CD4-positive, alpha-beta T cell treated with Interleukin-4 for 1 hour (primary cell): ENCODE measurements around the gene MEI1.
"Not testable (repeated sequence)": the region's sequence is repeated elsewhere in the genome, so short reads cannot be mapped to it uniquely, and the experiment has no call there.

Experiments
- DNase-seq, 2 donors: peaks; one replicate each; pipeline ENCODE4 v3.0.0-alpha.2; 2020 to 2022

The MEI1 gene

DNA sequence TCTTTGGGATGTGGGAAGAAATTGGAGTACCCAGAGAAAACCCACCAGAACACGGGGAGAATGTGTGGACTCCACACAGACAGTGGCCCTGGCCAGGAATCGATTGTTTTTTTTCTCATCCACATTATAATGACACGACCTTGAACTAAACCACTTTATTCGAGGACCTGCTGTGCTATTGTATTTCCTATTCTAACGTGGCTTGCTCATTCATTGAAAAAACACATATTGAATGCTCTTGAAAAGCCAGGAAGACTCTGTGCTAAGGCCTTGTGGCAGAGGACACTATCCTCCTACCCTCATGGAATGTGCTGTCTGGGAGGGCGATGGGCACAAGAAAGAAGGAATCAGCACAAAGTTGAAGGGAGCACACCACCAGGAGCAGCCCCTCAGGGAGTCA, 124.5 kb downstream of the MEI1 start:
- DNase-seq: no peak

DNA sequence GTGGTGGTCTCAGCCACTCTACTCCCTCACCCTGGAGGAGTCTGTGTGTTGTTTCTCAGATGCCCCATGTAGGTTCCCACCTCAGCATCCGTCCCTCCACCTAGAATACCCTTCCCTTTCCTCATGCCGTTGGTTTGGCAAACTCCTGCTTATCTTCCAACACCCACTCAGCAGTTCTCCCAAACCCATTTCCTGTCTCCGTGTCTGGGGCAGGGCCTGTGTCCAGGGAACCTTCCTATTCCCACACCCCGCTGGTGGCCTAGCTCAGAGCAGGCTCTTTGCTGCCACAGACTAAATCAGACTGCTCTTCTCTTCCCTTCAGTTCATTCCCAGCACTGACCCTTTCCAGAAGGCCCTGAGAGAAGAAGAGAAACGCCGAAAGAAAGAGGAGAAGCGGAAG, 126.1 kb downstream of the MEI1 start:
- DNase-seq: no peak

DNA sequence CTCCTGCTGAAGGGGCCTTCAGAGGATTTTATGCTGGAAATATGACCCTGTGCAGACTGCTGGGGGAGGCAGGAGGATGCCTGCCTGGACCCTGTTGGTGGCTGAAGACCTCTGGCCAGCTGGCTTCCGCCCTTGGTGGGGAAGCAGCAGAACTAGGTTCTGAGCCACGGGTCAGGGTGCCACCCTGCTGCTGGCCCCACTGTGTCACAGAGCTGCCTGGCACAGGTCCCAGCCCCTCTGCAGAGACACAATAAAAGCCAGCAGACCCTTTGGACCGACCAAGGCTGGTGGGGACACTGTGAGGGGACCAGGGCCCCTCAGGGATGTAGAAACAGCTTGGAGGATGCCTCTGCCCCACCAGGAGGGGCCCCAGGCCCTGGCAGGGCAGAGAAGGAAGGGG, 126.7 kb downstream of the MEI1 start:
- DNase-seq: no peak

- DNase-seq: no peak
Observed at GRCh38 chr22:41826430-41827383, 127.4 kb downstream of the MEI1 start.

GRCh38 chr22:41827671-41828070, 128.4 kb downstream of the MEI1 start:
- DNase-seq: no peak

- no peak for DNase-seq
Observed at GRCh38 chr22:41828516-41828915, 129.2 kb downstream of the MEI1 start.

DNA sequence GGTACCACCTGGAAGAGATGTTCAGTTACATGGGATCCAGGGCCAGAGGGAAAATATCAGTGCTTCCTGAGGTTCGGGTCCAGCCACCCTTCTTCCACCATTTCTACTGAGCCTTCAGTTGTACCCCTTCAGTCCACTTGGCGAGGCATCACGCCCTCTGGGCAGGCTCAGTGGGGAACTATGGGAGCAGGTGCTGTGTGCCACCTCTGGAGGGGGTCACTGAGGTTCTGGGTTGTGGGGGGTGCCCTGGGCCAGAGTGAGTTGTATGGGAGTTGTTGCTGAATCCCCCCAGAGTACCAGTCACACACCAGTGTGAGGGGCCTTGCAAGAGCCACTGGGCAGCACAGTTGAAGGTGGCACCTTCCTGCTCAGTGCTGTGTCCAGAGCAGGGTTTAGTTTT, 130.9 kb downstream of the MEI1 start:
- DNase-seq: no peak

- DNase-seq: peak in 1 of 2 donors; percentile 45
Observed at GRCh38 chr22:41831383-41831782, 132.1 kb downstream of the MEI1 start.

- DNase-seq: no peak
Observed at GRCh38 chr22:41831828-41832552, 132.7 kb downstream of the MEI1 start.

DNA sequence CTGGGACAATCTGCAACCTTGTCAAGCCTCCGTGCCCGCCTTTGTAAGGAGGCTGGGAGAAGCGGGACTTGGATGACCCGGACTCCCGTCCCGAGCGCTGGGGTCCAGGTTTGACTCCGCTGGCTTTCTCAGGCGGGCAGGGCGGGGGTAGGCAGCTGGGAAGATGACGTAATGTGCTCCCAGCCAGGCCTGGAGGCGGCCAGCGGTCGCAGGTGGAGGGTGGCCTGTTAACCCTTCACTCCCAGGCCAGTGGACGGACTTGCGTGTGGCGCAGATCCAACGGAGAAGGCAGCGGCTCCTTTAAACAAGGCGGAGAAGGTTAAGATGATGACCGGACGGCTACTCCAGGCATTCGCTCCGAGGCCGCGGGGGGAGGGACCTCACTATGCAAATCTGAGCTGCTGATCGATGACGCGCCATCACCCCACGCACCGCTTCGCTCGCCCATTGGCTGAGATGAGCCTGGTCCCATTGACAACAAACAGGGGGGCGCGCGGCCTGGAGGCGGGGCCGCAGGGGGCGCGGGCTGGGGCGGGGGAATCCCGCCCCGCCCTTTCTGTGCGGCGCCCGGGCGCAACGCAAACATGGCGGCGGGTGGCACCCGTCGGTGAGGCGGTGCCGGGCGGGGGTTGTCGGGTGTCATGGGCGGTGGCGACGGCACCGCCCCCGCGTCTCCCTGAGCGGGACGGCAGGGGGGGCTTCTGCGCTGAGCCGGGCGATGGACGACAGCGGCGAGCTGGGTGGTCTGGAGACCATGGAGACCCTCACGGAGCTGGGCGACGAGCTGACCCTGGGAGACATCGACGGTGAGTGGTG, 133.5 kb downstream of the MEI1 start, which contains the start of gene SREBF2:
TSS of gene SREBF2 (plus strand) at position 553 of the 816 bp plus-strand sequence. CDS start at position 719, 166 bp downstream.
- peak; percentile 99 to 100 for DNase-seq

GRCh38 chr22:41833369-41834004, 134.2 kb downstream of the MEI1 start:
- peak; percentile 42 to 54 for DNase-seq

DNA sequence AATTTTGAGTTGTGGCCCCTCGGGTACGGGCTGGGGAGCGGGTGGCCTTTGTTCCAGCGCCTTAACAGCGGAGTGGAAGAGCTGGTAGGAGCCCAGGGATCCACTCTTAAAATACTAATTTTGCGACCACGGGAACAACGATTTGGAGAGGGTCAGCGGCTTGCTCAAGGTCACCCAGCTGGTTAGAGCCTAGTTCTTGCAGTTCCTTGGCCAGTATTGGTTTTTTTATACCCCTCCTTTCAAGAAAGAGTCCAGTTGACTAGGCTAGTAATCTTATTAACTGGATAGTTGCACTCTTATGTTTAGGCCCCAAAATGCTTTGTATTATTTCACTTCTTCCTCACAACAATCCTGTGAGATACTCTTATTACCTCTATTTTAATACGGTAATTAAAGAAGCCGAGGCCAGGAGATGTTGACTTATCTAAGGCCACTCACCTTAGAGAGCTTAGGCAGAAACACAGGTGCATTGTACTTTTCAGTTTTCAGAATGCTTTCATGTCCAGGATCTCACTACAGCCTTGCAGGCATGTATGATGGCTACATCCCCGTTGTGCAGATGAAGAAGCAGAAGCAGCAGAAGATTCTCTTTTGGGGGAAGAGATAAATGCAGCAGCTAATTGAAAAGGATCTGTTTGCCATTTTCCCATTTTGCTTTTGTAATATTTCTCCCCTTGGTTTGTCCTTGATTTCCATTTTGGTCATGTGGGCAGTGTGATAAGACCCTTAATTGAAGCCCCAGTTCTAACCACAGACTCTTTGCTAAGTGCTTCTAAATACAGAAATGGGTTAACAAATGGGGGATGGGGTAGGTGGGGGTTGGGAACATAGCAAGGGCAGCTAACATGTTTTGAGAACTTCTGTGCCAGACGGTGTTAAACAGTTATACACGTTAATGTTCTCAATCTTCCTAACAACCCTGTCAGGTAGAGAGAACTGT, 135.0 kb downstream of the MEI1 start:
- DNase-seq: no peak

GRCh38 chr22:41835462-41835861, 136.2 kb downstream of the MEI1 start:
- not testable (repeated sequence) for DNase-seq

- DNase-seq: no peak
Observed at GRCh38 chr22:41836551-41836950, 137.2 kb downstream of the MEI1 start.

DNA sequence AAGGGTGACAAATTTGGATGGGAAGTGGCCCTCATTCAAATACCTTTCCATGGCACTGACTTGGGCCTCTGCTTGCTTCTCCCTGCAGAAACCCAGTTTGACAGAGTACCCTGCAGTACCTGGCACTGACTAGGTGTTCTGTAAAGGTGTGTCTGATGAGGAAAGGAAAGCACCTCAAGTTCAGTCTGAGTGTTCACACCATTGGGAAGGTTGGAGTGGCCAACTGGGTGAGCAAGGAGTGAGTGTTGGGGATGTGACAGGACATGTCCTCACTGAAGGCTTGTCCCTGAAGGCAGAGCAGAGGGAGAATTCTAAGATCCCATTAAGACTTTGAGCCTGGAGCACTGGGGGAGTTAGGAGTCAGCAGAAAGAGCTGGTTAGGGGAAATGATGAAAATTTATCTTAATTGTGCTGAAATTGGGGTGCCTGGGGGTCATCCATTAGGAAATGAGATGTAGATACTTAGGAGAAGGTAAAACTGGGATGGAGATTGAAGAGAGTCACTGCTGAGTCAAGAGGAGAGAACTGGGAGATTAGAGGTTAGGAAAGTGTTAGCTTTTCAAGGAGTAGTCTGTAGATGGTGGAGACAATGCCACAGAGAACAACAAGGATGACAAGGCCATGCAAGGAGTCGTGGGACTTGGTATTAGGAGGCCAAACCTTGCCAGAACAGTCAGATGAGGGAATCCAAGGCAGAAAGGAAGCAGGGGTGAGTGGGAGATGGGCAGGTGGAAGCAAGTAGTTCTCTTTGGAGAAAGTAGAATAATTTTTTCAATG, 139.7 kb downstream of the MEI1 start:
- DNase-seq: no peak

GRCh38 chr22:41840216-41840615, 140.9 kb downstream of the MEI1 start:
- DNase-seq: no peak

- no peak for DNase-seq
Observed at GRCh38 chr22:41841085-41841712, 141.9 kb downstream of the MEI1 start.

GRCh38 chr22:41842996-41843970, 144.0 kb downstream of the MEI1 start:
- DNase-seq: peak in 1 of 2 donors; percentile 24

DNA sequence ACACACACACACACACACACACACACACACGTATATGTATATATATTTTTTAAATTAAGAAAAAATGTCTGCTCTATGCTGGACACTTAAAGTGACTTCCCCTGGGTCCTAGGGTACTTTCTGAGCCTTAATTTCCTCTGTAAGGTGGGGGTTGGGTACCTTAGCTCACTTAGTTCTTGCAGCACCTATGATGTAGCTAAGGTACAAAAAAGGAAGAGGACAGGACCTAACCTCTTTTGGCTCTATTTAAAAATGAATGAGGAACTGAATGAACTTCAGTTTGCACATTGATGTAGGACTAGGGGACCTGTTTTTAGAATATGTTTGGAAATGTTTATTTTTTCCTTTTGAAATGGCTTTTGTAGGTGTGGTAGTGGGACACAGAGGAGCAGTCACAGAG, 144.7 kb downstream of the MEI1 start:
- no peak for DNase-seq
